Measurements from ENCODE around the gene TNFRSF18.

TNFRSF18 gene

DNA sequence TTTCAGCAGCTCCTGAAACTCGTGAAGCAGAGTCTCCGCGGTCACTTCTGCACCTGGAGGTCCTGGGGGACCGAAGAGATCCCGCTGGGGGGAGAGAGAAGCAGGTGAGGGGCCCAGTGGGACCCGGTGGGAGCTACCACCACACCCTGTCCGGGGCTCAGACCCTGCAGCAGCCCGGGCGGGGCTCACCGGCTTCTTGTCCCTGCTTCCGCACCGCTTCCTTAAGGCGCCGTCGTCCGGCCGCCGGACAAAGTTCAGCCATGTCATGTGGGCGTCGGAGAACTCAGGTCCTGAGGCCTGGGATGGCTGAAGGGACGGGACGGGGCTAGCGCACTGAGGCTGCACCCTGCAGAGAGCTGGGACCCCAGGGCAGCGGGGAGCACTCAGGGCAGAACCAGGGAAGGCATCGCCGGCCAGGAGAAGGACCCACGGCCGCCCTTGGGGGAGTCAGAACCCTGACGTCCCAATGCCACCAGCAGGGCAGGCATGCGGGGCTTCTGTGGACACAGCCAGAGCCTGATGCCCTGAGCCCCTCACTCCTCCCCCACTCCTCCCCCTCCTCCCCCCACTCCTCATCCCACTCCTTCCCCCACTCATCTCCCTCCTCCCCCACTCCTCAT lies 37.9 kb upstream of the TNFRSF18 start:
- TF ChIP-seq, protein P1, sequence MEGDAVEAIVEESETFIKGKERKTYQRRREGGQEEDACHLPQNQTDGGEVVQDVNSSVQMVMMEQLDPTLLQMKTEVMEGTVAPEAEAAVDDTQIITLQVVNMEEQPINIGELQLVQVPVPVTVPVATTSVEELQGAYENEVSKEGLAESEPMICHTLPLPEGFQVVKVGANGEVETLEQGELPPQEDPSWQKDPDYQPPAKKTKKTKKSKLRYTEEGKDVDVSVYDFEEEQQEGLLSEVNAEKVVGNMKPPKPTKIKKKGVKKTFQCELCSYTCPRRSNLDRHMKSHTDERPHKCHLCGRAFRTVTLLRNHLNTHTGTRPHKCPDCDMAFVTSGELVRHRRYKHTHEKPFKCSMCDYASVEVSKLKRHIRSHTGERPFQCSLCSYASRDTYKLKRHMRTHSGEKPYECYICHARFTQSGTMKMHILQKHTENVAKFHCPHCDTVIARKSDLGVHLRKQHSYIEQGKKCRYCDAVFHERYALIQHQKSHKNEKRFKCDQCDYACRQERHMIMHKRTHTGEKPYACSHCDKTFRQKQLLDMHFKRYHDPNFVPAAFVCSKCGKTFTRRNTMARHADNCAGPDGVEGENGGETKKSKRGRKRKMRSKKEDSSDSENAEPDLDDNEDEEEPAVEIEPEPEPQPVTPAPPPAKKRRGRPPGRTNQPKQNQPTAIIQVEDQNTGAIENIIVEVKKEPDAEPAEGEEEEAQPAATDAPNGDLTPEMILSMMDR (IDR thresholded peaks at IDR 0.05; ENCODE audit: low read depth, low read length, missing control alignments) = no peak

DNA sequence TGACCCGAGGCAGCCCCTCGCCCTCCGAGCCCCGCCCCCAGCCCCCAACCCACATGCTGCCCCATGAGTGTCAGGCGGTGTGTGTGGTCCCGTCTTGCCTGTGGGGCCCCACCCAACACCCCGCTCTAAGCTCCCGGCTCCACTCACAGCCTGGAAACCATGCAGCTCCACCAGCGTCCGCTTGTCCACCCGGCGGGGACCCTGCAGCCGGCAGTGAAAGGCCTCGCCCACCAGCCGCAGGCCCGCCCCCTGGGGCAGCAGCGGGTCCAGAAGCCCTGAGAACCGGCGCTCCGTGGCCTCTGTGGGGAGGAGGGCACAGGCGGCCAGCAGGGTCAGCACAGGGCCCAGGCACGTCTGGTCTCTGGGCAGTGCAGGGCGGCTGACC lies 37.4 kb upstream of the TNFRSF18 start:
- no peak for DNase-seq (ENCODE audit: low read depth)
- TF ChIP-seq, protein P1 (IDR thresholded peaks at IDR 0.05; ENCODE audit: low read depth, low read length, missing control alignments) = no peak
- no peak overlapping the region for H3K4me3 ChIP-seq (ENCODE audit: low read depth, low read length)

More for the DNA sequence above, 37.9 kb upstream of the TNFRSF18 start:
- H3K4me3 ChIP-seq (ENCODE audit: low read depth, low read length) = no peak overlapping the region
- DNase-seq (ENCODE audit: low read depth) = no peak

- DNase-seq (ENCODE audit: low read depth) = no peak
- TF ChIP-seq, protein P1 (IDR thresholded peaks at IDR 0.05; ENCODE audit: low read depth, low read length, missing control alignments) = no peak
- H3K4me3 ChIP-seq (ENCODE audit: low read depth, low read length) = no peak overlapping the region
Observed at GRCh38 chr1:1243266-1243660, 36.9 kb upstream of the TNFRSF18 start.

DNA sequence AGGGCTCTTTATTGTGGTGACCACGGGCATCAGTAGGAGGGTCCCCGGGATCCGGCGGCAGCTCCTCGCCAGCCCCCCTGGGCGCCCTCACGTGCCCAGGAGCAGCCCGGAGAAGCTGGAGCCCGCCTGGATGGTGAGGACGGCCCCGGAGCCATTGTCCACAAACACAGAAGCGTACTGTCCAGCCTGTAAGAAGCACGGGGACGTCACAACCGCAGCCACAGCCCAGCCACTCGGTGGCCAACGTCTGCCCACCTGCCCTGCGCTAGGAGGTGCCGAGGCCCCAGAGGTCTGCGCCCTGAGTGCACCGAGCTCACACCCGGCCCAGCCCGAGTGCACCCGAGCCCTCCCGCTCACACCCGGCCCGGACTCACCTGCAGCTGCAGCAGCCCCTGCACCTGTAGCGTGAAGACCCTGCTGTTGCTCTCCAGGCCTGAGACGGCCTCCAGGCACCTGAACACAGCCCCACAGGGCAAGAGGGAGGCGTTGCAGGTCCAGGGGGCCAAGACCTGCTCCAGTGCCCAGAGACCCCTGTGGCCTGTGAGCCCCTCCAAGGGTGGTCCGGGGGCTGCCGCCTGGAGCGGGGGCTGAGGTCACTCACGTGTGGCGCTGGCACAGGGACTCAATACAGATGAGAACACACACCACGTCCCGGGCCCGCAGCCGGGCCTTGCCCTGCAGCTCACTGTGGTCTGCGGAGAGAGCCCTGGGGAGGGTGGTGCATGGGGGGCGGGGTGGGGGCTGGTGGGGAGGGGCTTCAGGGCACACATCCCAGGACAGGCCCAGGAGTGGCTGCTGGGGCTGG lies 36.3 kb upstream of the TNFRSF18 start:
- DNase-seq (ENCODE audit: low read depth) = no peak
- no peak overlapping the region for H3K4me3 ChIP-seq (ENCODE audit: low read depth, low read length)
- TF ChIP-seq, protein P1 (IDR thresholded peaks at IDR 0.05; ENCODE audit: low read depth, low read length, missing control alignments) = no peak

- DNase-seq (ENCODE audit: low read depth) = no peak
- TF ChIP-seq, protein P1 (IDR thresholded peaks at IDR 0.05; ENCODE audit: low read depth, low read length, missing control alignments) = no peak
- H3K4me3 ChIP-seq (ENCODE audit: low read depth, low read length) = no peak overlapping the region
Observed at GRCh38 chr1:1241588-1242219, 35.3 kb upstream of the TNFRSF18 start.

GRCh38 chr1:1240822-1241587 lies 34.6 kb upstream of the TNFRSF18 start:
- no peak for DNase-seq (ENCODE audit: low read depth)
- H3K4me3 ChIP-seq (ENCODE audit: low read depth, low read length) = no peak overlapping the region
- TF ChIP-seq, protein P1 (IDR thresholded peaks at IDR 0.05; ENCODE audit: low read depth, low read length, missing control alignments) = no peak

Measured in GM12864 (cell line).